ENCODE results near the gene RASGRF1.

- no peak for TF ChIP-seq ZNF8 (CRISPR knock-in tag; IDR thresholded peaks at IDR 0.05)
- TF ChIP-seq ZFP3 (CRISPR knock-in tag; IDR thresholded peaks at IDR 0.05) = no peak
- no peak for TF ChIP-seq RARB (CRISPR knock-in tag; IDR thresholded peaks at IDR 0.05)
- no peak for TF ChIP-seq CSDC2 (CRISPR knock-in tag; IDR thresholded peaks at IDR 0.05)
- TF ChIP-seq ARNTL (CRISPR knock-in tag; IDR thresholded peaks at IDR 0.05; ENCODE audit: borderline replicate concordance, low read depth) = no peak
- no peak for TF ChIP-seq TOX (CRISPR knock-in tag; IDR thresholded peaks at IDR 0.05; ENCODE audit: borderline replicate concordance)
- TF ChIP-seq ZFP30 (CRISPR knock-in tag; IDR thresholded peaks at IDR 0.05) = no peak
- no peak for TF ChIP-seq ZC3H10 (CRISPR knock-in tag; IDR thresholded peaks at IDR 0.05)
- TF ChIP-seq TCF4 (CRISPR knock-in tag; IDR thresholded peaks at IDR 0.05; ENCODE audit: borderline replicate concordance) = no peak
- TF ChIP-seq, protein P1, sequence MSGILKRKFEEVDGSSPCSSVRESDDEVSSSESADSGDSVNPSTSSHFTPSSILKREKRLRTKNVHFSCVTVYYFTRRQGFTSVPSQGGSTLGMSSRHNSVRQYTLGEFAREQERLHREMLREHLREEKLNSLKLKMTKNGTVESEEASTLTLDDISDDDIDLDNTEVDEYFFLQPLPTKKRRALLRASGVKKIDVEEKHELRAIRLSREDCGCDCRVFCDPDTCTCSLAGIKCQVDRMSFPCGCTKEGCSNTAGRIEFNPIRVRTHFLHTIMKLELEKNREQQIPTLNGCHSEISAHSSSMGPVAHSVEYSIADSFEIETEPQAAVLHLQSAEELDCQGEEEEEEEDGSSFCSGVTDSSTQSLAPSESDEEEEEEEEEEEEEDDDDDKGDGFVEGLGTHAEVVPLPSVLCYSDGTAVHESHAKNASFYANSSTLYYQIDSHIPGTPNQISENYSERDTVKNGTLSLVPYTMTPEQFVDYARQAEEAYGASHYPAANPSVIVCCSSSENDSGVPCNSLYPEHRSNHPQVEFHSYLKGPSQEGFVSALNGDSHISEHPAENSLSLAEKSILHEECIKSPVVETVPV (CRISPR knock-in tag; IDR thresholded peaks at IDR 0.05) = no peak
- no peak for TF ChIP-seq TSHZ2 (CRISPR knock-in tag; IDR thresholded peaks at IDR 0.05)
- no peak for TF ChIP-seq PPARA (CRISPR knock-in tag; IDR thresholded peaks at IDR 0.05; ENCODE audit: borderline replicate concordance)
Measured at GRCh38 chr15:79132361-79132760, 41.8 kb upstream of the RASGRF1 start.

Measured in SK-N-SH treated with all-trans-retinoic acid at 6 μM for 48 hours (cell line).